HCT116 (cell line): Measurements from ENCODE around the gene TERT. TPM values are rescaled to one million over a fixed set of nuclear protein-coding genes. Genes with fewer than 3 reads are reported as not detected.

ENCODE experiments used
- ATAC-seq: fragments of 200-7000 bp; cut with Tn5 transposase; 2 replicates; pipeline ENCODE4 v1.9.1; 2020; ENCODE audit warnings: mild to moderate bottlenecking, moderate library complexity
- BruUV-seq: library from RNA; stranded (reverse); fragments of 400-500 nt; replicated peaks from 2 replicates; lab custom pipeline; 2021; lab: Mats Ljungman, UMichigan
- CTCF ChIA-PET: fragments of 300-600 bp; sonication (Branson Sonifier 250); formaldehyde crosslinking; loops from one replicate; lab custom pipeline; 2021; ENCODE audit warnings: antibody characterized with exemption; lab: Charles Lee
- POLR2A ChIA-PET: fragments of 300-600, 350-600 bp; sonication (Branson Sonifier 250); formaldehyde crosslinking; loops from one replicate; lab custom pipeline; 2021; ENCODE audit warnings: antibody characterized with exemption; lab: Charles Lee
- RAD21 ChIA-PET, 2 experiments: fragments of 300-600 bp; sonication (Branson Sonifier 250); formaldehyde crosslinking; loops; one replicate each; lab custom pipeline; 2023; ENCODE audit warnings: low total read pairs in 2 of 2; ENCODE audit not compliant: uncharacterized antibody in 2 of 2, unreplicated experiment in 2 of 2, low non-redundant PET in 1 of 2; lab: Charles Lee
- DNase-seq: peaks from one replicate; pipeline ENCODE4 v3.0.0-alpha.2; 2010; ENCODE audit warnings: low read depth, low spot score
- H2AFZ ChIP-seq: fragments of 200-600 bp; shearing (Covaris generic), sonication (generic); 2 replicates; pipeline ENCODE4 v1.6.1; 2017; ENCODE audit warnings: low read depth, mixed run types, mixed read lengths, antibody characterized with exemption, low read length; ENCODE audit not compliant: poor library complexity, severe bottlenecking
- H3K27ac ChIP-seq: 2 replicates; pipeline ENCODE4 v1.5.1; 2012; ENCODE audit warnings: low read depth, low read length
- H3K27me3 ChIP-seq: fragments of 200-600 bp; sonication (generic); 2 replicates; pipeline ENCODE4 v1.6.1; 2016; ENCODE audit warnings: mixed run types, low read length, mixed read lengths; ENCODE audit not compliant: insufficient read depth
- H3K36me3 ChIP-seq, 2 experiments: fragments of 200-500 bp in 1 of 2; fragments of 200-600 bp in 1 of 2; sonication (Bioruptor generic) in 1 of 2; sonication (generic) in 1 of 2; 2 replicates each; pipeline versions ENCODE4 v1.5.1 to v1.6.1; 2014 to 2016; ENCODE audit warnings: low read length in 2 of 2, inconsistent platforms in 1 of 2, mixed read lengths in 1 of 2, mixed run types in 1 of 2; ENCODE audit not compliant: insufficient read depth in 2 of 2, control insufficient read depth in 1 of 2
- H3K4me1 ChIP-seq, 2 experiments: fragments of 200-600 bp in 1 of 2; sonication (generic) in 1 of 2; 2 replicates each; pipeline versions ENCODE4 v1.5.1 to v1.6.1; 2012 to 2017; ENCODE audit warnings: low read length in 2 of 2, inconsistent platforms in 1 of 2, mild to moderate bottlenecking in 1 of 2, mixed read lengths in 1 of 2, mixed run types in 1 of 2, moderate library complexity in 1 of 2; ENCODE audit not compliant: insufficient read depth in 2 of 2, control insufficient read depth in 1 of 2
- H3K4me2 ChIP-seq: fragments of 200-600 bp; sonication (generic); 2 replicates; pipeline ENCODE4 v1.6.1; 2017; ENCODE audit warnings: mixed run types, low read length, mixed read lengths
- H3K4me3 ChIP-seq, 2 experiments: fragments of 200-600 bp in 1 of 2; sonication (generic) in 1 of 2; replicated peaks in 1 of 2; 2 replicates each; pipeline ENCODE4 v1.5.1; 2011 to 2016; ENCODE audit warnings: low read length in 2 of 2, control low read depth in 1 of 2, low read depth in 1 of 2, mild to moderate bottlenecking in 1 of 2, mixed read lengths in 1 of 2, mixed run types in 1 of 2
- H3K79me2 ChIP-seq: fragments of 200-600 bp; sonication (generic); 2 replicates; pipeline ENCODE4 v1.6.1; 2017; ENCODE audit warnings: mild to moderate bottlenecking, mixed run types, low read length, moderate library complexity, mixed read lengths; ENCODE audit not compliant: insufficient read depth
- H3K9ac ChIP-seq: fragments of 200-600 bp; sonication (generic); 2 replicates; pipeline ENCODE4 v1.6.1; 2016; ENCODE audit warnings: low read length, mixed read lengths
- H3K9me2 ChIP-seq: fragments of 200-600 bp; sonication (generic), shearing (Covaris generic); 2 replicates; pipeline ENCODE4 v1.6.1; 2017; ENCODE audit warnings: mixed run types, mild to moderate bottlenecking, moderate library complexity; ENCODE audit not compliant: insufficient read depth
- H3K9me3 ChIP-seq, 2 experiments: fragments of 200-500 bp in 1 of 2; fragments of 200-600 bp in 1 of 2; sonication (Bioruptor generic) in 1 of 2; sonication (generic) in 1 of 2; 2 replicates each; pipeline ENCODE4 v1.6.1; 2014 to 2017; ENCODE audit warnings: low read length in 2 of 2, mixed read lengths in 2 of 2, inconsistent platforms in 1 of 2, low read depth in 1 of 2, mild to moderate bottlenecking in 1 of 2, mixed run types in 1 of 2, moderate library complexity in 1 of 2; ENCODE audit not compliant: control insufficient read depth in 1 of 2, insufficient read depth in 1 of 2
- H4K20me1 ChIP-seq: fragments of 200-600 bp; sonication (generic), shearing (Covaris generic); 2 replicates; pipeline ENCODE4 v1.6.1; 2017; ENCODE audit warnings: mixed run types, mild to moderate bottlenecking, moderate library complexity; ENCODE audit not compliant: insufficient read depth
- POLR2A ChIP-seq: IDR thresholded peaks from 2 replicates; pipeline ENCODE4 v1.7.0; 2011; ENCODE audit warnings: borderline replicate concordance; ENCODE audit not compliant: insufficient read depth, insufficient read length; ENCODE audit errors: extremely low read depth
- intact Hi-C: fragments of 100-400 bp; cut with micrococcal nuclease; formaldehyde crosslinking; loops from 2 replicates; pipeline ENCODE4 v1.10.0; 2022
- total RNA-seq: library from RNA; stranded (reverse); gene quantifications from one replicate; pipeline ENCODE4 v1.2.1, GENCODE V29; 2021; ENCODE audit not compliant: unreplicated experiment
- TF ChIP-seq, protein P1 (sequence below): IDR thresholded peaks from 2 replicates; pipeline ENCODE4 v1.6.1; 2011; ENCODE audit warnings: mild to moderate bottlenecking, low read length, moderate library complexity; ENCODE audit not compliant: insufficient replicate concordance; ENCODE audit errors: extremely low read depth
- TF ChIP-seq, protein P2 (sequence below), 3 experiments: fragments of 200-600 bp in 1 of 3; sonication (generic) in 1 of 3; IDR thresholded peaks in 2 of 3; conservative IDR thresholded peaks in 1 of 3; 2 replicates each; pipeline ENCODE4 v1.5.1; 2012 to 2017; ENCODE audit warnings: low read depth in 2 of 3, low read length in 2 of 3, antibody characterized with exemption in 1 of 3, borderline replicate concordance in 1 of 3, control low read depth in 1 of 3, mild to moderate bottlenecking in 1 of 3, mixed read lengths in 1 of 3, mixed run types in 1 of 3, moderate library complexity in 1 of 3; ENCODE audit not compliant: insufficient read depth in 1 of 3

The TERT gene
- total RNA-seq, 1 experiment from 2014 or later: 6.9 TPM

- POLR2A ChIA-PET: no interaction called here
- no TSS peak for BruUV-seq
- CTCF ChIA-PET: no interaction called here
These were observed 16.0 kb downstream of the TERT start for GRCh38 chr5:1278656-1279442.

DNA sequence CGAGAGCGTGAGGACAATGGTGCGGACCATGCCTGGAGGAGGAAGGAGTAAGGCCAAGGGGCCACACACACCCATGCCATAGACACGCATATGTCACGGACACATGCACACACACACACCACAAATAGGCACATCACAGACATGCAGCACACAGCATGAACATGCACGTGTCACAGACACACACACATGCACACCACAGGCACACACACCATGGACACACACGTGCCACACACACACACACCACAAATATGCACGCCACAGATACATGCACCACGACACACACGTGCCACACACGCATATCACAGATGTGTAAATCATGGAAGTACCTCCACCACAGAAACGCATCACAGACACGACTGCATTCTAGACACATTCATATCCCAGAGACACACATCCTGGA lies 16.7 kb downstream of the TERT start:
- no peak for ATAC-seq
- no peaks in the 10 kb centered on the region for H3K79me2 ChIP-seq
- no peak overlapping the region for H3K9ac ChIP-seq
- no peaks in the 10 kb centered on the region for H3K9me3 ChIP-seq
- H2AFZ ChIP-seq: no peak overlapping the region
- ChIA-PET RAD21 (no interaction called here), CTCF (no interaction called here), POLR2A (no interaction called here)
- peaks cover 0 to 5% of the 10 kb centered on the region in 2 experiments; a peak in 1 of 4 replicates for H3K36me3 ChIP-seq
- H3K27me3 ChIP-seq: no peaks in the 10 kb centered on the region
- H3K4me2 ChIP-seq: no peak overlapping the region
- no peaks in the 10 kb centered on the region for H4K20me1 ChIP-seq
- DNase-seq: no peak
- BruUV-seq: no TSS peak
- H3K27ac ChIP-seq: no peak overlapping the region
- no peak overlapping the region for H3K4me3 ChIP-seq
- H3K4me1 ChIP-seq: no peaks in the 10 kb centered on the region
- intact Hi-C loops: no loop called here
- no peaks in the 10 kb centered on the region for H3K9me2 ChIP-seq
- no peak for TF ChIP-seq POLR2A
- TF ChIP-seq, protein P1, sequence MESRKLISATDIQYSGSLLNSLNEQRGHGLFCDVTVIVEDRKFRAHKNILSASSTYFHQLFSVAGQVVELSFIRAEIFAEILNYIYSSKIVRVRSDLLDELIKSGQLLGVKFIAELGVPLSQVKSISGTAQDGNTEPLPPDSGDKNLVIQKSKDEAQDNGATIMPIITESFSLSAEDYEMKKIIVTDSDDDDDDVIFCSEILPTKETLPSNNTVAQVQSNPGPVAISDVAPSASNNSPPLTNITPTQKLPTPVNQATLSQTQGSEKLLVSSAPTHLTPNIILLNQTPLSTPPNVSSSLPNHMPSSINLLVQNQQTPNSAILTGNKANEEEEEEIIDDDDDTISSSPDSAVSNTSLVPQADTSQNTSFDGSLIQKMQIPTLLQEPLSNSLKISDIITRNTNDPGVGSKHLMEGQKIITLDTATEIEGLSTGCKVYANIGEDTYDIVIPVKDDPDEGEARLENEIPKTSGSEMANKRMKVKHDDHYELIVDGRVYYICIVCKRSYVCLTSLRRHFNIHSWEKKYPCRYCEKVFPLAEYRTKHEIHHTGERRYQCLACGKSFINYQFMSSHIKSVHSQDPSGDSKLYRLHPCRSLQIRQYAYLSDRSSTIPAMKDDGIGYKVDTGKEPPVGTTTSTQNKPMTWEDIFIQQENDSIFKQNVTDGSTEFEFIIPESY: no peak

More at GRCh38 chr5:1278656-1279442, 16.0 kb downstream of the TERT start:
- no peaks in the 10 kb centered on the region for H3K9me2 ChIP-seq
- no peak for ATAC-seq
- peaks cover 0 to 5% of the 10 kb centered on the region in 2 experiments; a peak in 1 of 4 replicates for H3K36me3 ChIP-seq
- no peak overlapping the region for H3K9ac ChIP-seq
- no peak overlapping the region for H3K4me2 ChIP-seq
- no peak overlapping the region for H3K27ac ChIP-seq
- RAD21 ChIA-PET: no interaction called here
- no peak for DNase-seq
- H3K27me3 ChIP-seq: no peaks in the 10 kb centered on the region
- no peak overlapping the region for H2AFZ ChIP-seq
- H3K79me2 ChIP-seq: no peaks in the 10 kb centered on the region
- intact Hi-C loops: no loop called here
- TF ChIP-seq, protein P2, sequence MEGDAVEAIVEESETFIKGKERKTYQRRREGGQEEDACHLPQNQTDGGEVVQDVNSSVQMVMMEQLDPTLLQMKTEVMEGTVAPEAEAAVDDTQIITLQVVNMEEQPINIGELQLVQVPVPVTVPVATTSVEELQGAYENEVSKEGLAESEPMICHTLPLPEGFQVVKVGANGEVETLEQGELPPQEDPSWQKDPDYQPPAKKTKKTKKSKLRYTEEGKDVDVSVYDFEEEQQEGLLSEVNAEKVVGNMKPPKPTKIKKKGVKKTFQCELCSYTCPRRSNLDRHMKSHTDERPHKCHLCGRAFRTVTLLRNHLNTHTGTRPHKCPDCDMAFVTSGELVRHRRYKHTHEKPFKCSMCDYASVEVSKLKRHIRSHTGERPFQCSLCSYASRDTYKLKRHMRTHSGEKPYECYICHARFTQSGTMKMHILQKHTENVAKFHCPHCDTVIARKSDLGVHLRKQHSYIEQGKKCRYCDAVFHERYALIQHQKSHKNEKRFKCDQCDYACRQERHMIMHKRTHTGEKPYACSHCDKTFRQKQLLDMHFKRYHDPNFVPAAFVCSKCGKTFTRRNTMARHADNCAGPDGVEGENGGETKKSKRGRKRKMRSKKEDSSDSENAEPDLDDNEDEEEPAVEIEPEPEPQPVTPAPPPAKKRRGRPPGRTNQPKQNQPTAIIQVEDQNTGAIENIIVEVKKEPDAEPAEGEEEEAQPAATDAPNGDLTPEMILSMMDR (IDR thresholded peaks at IDR 0.05 in 2 of 3, conservative IDR thresholded peaks at IDR 0.05 in 1 of 3; ENCODE audit: borderline replicate concordance in 1 of 3, insufficient read depth in 1 of 3, low read depth in 2 of 3, low read length in 2 of 3): no peak
- no peaks in the 10 kb centered on the region for H3K9me3 ChIP-seq
- H3K4me1 ChIP-seq: no peaks in the 10 kb centered on the region
- no peak overlapping the region for H3K4me3 ChIP-seq
- no peaks in the 10 kb centered on the region for H4K20me1 ChIP-seq
